GM18867 (cell line): ENCODE data around the gene LMX1B.
"Not testable (repeated sequence)": the region's sequence is repeated elsewhere in the genome, so short reads cannot be mapped to it uniquely, and the experiment has no call there.

Experiments
- ATAC-seq: cut with Tn5 transposase; IDR thresholded peaks from one replicate; pipeline ENCODE4 v1.9.1; 2021; ENCODE audit warnings: mild to moderate bottlenecking, moderate library complexity; ENCODE audit not compliant: unreplicated experiment

LMX1B gene

GRCh38 chr9:126652140-126652582, 38.4 kb downstream of the LMX1B start:
- ATAC-seq: no peak

GRCh38 chr9:126654124-126654523, 40.4 kb downstream of the LMX1B start:
- no peak for ATAC-seq

GRCh38 chr9:126656214-126656613, 42.5 kb downstream of the LMX1B start:
- ATAC-seq: not testable (repeated sequence)

GRCh38 chr9:126658201-126658825, 44.6 kb downstream of the LMX1B start:
- no peak for ATAC-seq

GRCh38 chr9:126658956-126659555, 45.3 kb downstream of the LMX1B start:
- no peak for ATAC-seq

- no peak for ATAC-seq
Measured at GRCh38 chr9:126661122-126661520, 47.4 kb downstream of the LMX1B start.

- ATAC-seq: no peak
Measured at GRCh38 chr9:126661521-126662251, 48.0 kb downstream of the LMX1B start.

- ATAC-seq: no peak
Measured at GRCh38 chr9:126663661-126664072, 49.9 kb downstream of the LMX1B start.

- no peak for ATAC-seq
Measured at GRCh38 chr9:126664900-126665643, 51.3 kb downstream of the LMX1B start.

- ATAC-seq: no peak
Measured at GRCh38 chr9:126665644-126666035, 51.9 kb downstream of the LMX1B start.

GRCh38 chr9:126666155-126666803, 52.6 kb downstream of the LMX1B start:
- peak; percentile 61 for ATAC-seq

- ATAC-seq: no peak
Measured at GRCh38 chr9:126667190-126668055, 53.7 kb downstream of the LMX1B start.

GRCh38 chr9:126668058-126668457, 54.3 kb downstream of the LMX1B start:
- ATAC-seq: no peak

GRCh38 chr9:126669108-126669507, 55.4 kb downstream of the LMX1B start:
- no peak for ATAC-seq

- no peak for ATAC-seq
Measured at GRCh38 chr9:126670270-126670669, 56.5 kb downstream of the LMX1B start.

GRCh38 chr9:126671381-126671831, 57.7 kb downstream of the LMX1B start:
- no peak for ATAC-seq

- no peak for ATAC-seq
Measured at GRCh38 chr9:126671983-126672382, 58.3 kb downstream of the LMX1B start.

GRCh38 chr9:126672634-126673284, 59.0 kb downstream of the LMX1B start:
- ATAC-seq: no peak

- no peak for ATAC-seq
Measured at GRCh38 chr9:126673689-126674364, 60.1 kb downstream of the LMX1B start.
